ENCODE results near the gene IQSEC1. TPM values are rescaled to one million over a fixed set of nuclear protein-coding genes. Genes with fewer than 3 reads are reported as not detected.

IQSEC1 gene
- total and polyA plus RNA-seq, 2 donors (not counting 3 experiments of a cell fraction or from before 2014, with no cell fraction given), result 5.2 to 18.0 TPM

DNA sequence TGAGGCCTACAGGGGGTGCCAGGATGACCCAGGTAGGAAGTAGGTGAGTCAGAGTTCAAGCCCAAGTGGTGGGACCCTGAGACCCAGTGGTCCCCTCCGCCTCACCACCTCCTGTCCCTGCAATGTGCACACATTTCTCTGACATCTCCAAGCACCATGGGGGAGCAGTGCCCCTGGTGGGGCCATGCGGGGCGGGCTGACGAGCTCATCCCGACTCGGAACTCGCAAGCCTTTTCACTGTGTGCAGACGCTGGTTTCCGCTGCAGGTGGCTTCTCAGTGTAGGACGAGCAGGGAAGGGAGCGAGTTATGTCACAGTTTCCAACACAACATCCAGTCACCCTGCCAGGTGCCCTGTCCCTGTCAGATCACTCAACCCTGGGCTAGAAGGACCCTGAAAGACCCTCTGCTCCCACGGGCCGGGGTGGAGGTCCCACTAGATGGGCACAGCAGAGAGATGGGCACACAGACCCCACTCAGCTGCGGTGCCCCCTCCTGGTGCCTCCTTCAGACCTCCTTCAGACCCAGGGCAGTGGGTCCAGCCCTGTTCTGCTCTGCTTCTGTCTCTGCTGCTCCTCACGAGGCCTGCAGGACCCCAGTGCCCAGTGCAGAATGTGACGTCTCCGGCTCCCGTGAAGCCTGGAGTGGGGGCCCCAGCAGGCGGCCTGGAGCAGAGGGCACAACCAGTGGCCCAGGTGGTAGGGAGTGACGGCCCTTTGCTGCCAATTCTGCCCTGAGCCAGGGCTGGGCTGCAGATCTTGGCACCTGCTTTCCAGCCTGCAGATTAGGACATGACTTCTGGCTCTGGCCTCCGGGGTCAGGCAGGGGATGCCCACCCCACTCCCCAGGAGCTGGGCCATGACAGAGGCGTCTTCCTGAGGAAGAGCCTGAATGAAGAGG is 129.9 kb downstream of the IQSEC1 start:
- dilution Hi-C loops (cut with MboI; ENCODE audit: extremely low pct_ligation_motif_present, low sequenced_read_pairs) (no loop called here), intact Hi-C loops (cut with micrococcal nuclease) (no loop called here)
- no peak for DNase-seq (ENCODE audit: low read depth, low spot score)
- no peak for FAIRE-seq
- Histone ChIP-seq H2AFZ (ENCODE audit: low read depth, low read length) (no peak overlapping the region), H3K4me3 (replicated peaks in 1 of 3; ENCODE audit: insufficient read depth in 1 of 3, low read depth in 1 of 3, low read length in 3 of 3) (no peak overlapping the region), H3K27ac (ENCODE audit: insufficient read depth, low read depth, low read length) (no peak overlapping the region), H3K36me3 (ENCODE audit: control insufficient read depth in 2 of 2, extremely low read depth in 1 of 2, insufficient read depth in 2 of 2, low read length in 2 of 2) (peaks cover 0 to 9% of the 10 kb centered on the region in 2 experiments), H3K4me1 (ENCODE audit: control insufficient read depth, extremely low read depth, insufficient read depth, low read length) (peaks cover under 1% of the 10 kb centered on the region), H3K9me3 (replicated peaks; ENCODE audit: control insufficient read depth, insufficient read depth, low read length) (no peaks in the 10 kb centered on the region), H4K20me1 (replicated peaks; ENCODE audit: control insufficient read depth, extremely low read depth, insufficient read depth, low read length) (no peaks in the 10 kb centered on the region), H3K79me2 (ENCODE audit: control insufficient read depth, insufficient read depth, low read length) (no peaks in the 10 kb centered on the region), H3K9me1 (replicated peaks; ENCODE audit: control insufficient read depth, extremely low read depth, insufficient read depth, low read length) (no peaks in the 10 kb centered on the region), H3K27me3 (ENCODE audit: control insufficient read depth in 2 of 2, insufficient read depth in 2 of 2, low read length in 2 of 2) (no peaks in the 10 kb centered on the region), H3K4me2 (ENCODE audit: insufficient read depth, low read length) (no peak overlapping the region), H3K9ac (replicated peaks; ENCODE audit: extremely low read depth, insufficient read depth, low read length) (no peak overlapping the region)
- POLR2A ChIA-PET, result no interaction called here
- BruUV-seq (replicated peaks), result no TSS peak
- TF ChIP-seq JUN (IDR thresholded peaks at IDR 0.05; ENCODE audit: borderline replicate concordance, insufficient read depth, insufficient read length, low read depth), result no peak
- TF ChIP-seq, protein P1, sequence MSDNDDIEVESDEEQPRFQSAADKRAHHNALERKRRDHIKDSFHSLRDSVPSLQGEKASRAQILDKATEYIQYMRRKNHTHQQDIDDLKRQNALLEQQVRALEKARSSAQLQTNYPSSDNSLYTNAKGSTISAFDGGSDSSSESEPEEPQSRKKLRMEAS (IDR thresholded peaks at IDR 0.05; ENCODE audit: insufficient read depth, insufficient read length), result no peak
- TF ChIP-seq POLR2A (IDR thresholded peaks at IDR 0.05; ENCODE audit: low read depth, low read length), result no peak
- TF ChIP-seq GATA2 (IDR thresholded peaks at IDR 0.05; ENCODE audit: insufficient read depth, insufficient read length, low read depth, low read length), result no peak
- TF ChIP-seq, protein P2, sequence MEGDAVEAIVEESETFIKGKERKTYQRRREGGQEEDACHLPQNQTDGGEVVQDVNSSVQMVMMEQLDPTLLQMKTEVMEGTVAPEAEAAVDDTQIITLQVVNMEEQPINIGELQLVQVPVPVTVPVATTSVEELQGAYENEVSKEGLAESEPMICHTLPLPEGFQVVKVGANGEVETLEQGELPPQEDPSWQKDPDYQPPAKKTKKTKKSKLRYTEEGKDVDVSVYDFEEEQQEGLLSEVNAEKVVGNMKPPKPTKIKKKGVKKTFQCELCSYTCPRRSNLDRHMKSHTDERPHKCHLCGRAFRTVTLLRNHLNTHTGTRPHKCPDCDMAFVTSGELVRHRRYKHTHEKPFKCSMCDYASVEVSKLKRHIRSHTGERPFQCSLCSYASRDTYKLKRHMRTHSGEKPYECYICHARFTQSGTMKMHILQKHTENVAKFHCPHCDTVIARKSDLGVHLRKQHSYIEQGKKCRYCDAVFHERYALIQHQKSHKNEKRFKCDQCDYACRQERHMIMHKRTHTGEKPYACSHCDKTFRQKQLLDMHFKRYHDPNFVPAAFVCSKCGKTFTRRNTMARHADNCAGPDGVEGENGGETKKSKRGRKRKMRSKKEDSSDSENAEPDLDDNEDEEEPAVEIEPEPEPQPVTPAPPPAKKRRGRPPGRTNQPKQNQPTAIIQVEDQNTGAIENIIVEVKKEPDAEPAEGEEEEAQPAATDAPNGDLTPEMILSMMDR (IDR thresholded peaks at IDR 0.05; ENCODE audit: extremely low read depth in 1 of 2, insufficient read depth in 1 of 2, low read depth in 1 of 2, low read length in 2 of 2), result no peak
- TF ChIP-seq POLR2AphosphoS5 (IDR thresholded peaks at IDR 0.05; ENCODE audit: insufficient read depth, low read depth, low read length), result no peak
- no peak for TF ChIP-seq EZH2 (IDR thresholded peaks at IDR 0.05; ENCODE audit: borderline replicate concordance, low read depth, low read length, severe bottlenecking)
- TF ChIP-seq FOS (IDR thresholded peaks at IDR 0.05; ENCODE audit: borderline replicate concordance, insufficient read depth, low read length), result no peak
- no peak for TF ChIP-seq MYC (IDR thresholded peaks at IDR 0.05; ENCODE audit: low read depth, low read length)
- CTCF ChIA-PET, result no interaction called here
